Fibroblast of skin of back (primary cell): ENCODE measurements around the gene AUTS2.
"Not testable (repeated sequence)": the region's sequence is repeated elsewhere in the genome, so short reads cannot be mapped to it uniquely, and the experiment has no call there.

Experiments
- DNase-seq: peaks from one replicate; pipeline ENCODE4 v3.0.0-alpha.2; 2013

AUTS2 gene

DNA sequence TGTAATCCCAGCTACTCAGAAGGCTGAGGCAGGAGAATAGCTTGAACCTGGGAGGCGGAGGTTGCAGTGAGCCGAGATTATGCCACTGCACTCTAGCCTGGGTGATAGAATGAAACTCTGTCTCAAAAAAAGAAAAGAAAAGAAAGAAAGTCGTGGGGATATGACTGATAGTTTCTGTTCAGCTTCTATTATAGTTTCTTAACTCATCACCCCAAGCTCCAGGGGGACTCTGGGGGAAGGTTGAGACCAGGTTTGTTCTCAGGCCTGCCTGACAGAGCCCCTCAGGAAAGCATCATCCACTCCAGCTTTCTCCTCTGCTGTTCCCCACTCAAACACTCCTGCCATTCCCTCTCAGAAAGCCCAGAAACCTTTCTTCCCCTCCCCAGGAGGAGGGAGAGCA is 991.3 kb downstream of the AUTS2 start:
- no peak for DNase-seq

DNA sequence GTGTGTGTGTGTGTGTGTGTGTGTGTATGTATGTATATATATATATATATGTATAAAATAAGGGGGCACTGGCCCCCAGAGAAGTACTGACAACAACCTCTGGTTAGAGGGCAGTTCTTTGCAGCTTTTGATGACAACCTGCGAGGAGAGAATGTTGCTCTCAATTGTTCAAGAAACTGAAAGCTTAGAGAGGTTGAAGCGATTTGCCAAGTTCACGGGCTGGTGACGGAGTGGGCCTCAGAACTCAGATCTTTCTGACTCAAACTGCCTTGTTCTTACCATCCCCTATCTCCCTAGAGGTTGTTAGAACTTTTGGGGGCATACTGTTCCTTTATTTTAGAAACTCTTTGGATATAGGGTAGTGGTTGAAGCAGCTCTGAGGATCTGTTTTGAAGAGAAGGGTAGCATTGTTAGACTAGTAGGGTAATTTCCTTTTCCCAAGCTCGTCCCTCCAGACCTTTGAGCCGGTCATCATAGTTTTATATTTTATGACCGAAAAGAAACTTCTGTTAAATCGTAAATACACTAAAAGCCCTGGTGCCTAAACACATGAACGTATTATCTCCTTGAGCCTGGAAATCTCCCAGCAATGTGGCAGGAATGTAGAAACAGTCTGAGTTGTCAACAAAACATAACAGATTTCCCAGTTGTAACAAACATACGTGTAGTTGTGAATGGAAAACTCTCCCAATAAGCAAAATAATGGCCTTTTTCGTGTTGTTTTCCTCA is 992.0 kb downstream of the AUTS2 start:
- DNase-seq: no peak

DNA sequence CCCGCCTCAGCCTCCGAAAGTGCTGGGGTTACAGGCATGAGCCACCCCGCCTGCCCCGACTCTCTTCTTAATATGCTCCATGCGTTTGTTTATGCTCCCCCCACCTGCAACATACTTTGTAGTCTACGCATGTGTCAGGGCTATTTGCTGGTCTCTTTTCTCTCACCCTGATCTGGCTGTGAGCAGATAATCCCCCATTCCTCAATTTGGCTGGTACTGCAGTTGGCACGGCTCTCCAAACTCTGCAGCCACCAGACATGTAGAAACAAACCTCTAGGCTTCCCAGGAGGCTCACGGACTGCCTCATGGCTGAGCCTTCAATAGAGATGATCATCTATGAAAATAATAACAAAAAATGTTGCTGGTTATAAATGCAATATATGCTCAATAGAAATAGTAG is 993.4 kb downstream of the AUTS2 start:
- DNase-seq: no peak

DNA sequence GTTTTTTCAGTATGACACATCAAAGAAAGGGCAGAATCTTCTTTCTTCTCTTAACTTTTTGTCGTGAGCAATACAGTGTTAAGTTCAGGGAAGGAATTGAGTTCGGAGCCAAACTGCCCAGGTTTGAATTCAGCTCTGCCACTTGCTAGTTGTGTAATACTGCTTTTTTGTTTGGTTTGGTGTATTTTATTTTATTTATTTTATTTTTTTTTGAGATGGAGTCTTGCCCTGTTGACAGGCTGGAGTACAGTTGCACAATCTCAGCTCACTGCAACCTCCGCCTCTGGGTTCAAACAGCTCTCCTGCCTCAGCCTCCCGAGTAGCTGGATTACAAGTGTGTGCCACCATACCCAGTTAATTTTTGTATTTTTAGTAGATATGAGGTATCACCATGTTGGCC is 993.9 kb downstream of the AUTS2 start:
- DNase-seq: no peak

DNA sequence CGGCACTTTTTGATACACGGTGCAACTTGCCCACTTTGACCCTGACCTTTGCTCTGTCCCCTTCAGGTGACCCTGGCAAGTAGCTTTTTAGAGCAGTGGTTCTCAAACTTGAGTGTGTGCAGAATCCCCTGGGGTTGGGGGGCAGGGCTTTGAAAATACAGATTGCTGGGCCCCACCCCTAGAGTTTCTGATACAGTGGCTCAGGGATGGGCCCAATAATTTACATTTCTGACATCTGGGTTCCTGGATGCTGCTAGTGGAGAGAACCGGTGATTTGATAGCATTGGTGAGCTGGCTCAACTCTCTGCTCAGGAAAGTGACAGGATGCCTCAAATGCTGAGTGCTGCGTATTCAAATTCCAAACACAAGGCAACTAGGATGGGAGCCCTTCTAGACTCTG is 995.9 kb downstream of the AUTS2 start:
- no peak for DNase-seq

DNA sequence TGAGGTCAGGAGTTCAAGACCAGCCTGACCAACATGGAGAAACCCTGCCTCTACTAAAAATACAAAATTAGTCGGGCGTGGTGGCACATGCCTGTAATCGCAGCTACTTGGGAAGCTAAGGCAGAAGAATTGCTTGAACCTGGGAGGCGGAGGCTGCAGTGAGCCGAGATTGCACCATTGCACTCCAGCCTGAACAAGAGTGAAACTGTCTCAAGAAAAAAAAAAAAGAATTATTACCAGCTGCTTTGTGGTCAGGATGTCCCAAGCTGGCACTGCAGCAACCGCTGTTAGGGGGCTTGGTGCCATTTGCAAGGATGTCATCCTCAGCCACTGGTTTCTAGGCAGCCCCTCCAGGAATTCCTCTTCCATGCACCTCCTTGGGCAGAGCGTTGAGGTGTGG is 996.6 kb downstream of the AUTS2 start:
- not testable (repeated sequence) for DNase-seq

DNA sequence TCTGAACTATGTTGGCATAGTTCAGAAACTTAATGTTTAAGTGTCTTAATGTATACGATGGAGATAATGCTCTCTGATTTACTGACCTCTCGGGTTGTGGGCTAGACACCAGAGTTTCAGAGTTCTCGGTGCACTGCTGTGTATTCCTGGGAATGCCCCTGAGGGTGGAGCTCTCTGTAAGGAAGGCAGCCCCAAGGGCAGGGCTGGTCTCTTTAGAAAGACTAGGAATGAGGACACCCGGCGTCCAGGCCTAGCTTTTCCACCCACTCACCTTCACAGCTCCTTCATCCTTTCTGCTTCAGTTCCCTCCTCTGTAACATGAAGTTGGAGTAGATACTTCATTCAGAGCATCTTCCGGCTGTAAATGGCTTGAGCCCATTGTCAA is 997.1 kb downstream of the AUTS2 start:
- no peak for DNase-seq

DNA sequence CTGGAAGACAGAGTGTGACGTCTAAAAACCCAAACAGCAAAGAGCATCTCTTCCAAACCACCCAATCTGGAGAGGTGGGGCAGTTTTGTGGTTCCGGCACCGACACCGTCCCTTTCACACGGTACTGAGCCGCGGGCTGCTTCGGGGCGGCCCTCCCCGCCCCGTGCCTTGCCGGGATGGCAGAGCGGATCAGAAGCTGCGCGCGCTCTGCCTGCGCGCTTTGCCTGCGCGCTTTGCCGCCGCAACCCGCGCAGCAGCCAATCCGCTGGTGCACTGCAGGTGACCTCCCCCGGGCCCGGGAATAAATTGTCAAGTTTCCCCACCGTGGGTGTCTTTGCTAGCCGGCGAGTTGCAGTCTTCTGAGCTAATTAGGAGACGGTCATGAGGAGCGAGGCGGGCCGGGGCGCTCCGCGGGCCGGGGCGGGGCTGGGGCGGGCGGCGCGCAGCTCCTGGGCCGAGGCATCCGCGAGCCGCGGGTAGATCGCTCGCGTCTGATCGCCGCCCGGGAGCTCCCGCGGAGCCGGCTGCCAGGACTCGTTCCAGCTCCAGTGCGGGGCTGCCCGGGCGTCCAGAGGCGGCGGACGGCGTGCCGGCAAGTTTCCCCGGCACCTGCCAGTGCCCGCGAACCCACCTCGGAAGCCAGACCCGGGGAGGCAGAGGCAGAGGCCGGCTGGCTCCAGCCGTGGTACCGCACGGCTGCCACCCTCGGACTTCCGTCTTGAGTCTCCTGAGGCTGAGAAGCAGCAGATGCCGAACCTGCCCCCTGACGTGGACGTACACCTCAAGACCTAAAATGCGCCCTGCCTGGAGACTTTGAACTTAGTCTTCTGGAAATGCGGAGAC is 997.7 kb downstream of the AUTS2 start:
- peak; percentile 15 for DNase-seq

DNA sequence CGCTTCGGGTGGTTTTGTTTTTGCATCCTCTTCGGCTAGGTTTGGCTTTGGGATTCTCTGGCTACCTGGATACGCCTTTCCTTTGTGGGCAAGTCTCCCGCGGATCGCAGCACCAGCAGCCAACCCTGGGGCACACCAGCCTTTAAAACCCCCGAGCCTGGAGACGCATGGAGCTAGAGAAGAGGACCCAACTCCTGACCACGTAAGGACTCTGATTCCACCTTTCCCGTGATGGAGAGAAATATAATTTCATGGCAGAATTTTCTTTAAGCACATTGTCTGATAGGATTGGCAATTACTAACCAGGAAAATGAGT is 998.3 kb downstream of the AUTS2 start:
- no peak for DNase-seq

DNA sequence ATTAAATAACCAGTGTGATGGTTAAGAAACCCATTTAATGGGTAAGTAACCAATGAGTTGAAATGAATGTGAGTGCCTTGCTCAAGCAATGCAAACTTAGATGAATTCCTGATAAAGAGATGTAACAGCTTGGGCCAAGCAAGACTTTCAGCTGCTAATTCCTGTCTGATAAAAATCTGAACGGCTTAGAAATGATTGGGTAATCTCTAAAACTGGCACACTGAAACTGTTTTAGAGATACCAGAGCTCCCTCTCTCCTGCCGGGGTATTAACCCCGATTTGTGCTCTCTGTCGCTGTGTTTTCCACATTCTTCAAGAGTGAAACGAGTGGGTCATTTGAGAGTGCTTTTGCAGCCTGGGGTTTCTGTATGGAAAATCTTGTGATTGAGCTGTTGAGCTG is 998.8 kb downstream of the AUTS2 start:
- DNase-seq: no peak

DNA sequence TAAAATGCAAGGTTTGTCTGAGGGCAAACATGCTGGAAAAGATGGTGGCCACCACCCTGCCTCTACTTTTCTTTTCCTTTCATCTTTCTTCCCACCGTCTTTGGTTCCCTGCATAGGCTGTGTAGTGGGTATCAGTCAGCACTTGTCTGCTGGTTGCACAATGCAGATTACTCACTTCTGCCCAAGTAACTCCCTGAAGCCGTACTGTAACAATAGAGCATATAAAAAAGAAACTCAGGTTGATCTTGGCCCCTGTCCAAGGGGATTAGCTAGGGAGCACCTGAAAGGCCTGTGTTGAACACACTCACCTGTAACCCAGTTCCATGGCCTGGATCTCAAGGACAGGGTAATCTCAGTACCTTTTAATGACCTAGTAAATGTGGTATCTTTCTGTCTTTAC is 1000.7 kb downstream of the AUTS2 start:
- no peak for DNase-seq

DNA sequence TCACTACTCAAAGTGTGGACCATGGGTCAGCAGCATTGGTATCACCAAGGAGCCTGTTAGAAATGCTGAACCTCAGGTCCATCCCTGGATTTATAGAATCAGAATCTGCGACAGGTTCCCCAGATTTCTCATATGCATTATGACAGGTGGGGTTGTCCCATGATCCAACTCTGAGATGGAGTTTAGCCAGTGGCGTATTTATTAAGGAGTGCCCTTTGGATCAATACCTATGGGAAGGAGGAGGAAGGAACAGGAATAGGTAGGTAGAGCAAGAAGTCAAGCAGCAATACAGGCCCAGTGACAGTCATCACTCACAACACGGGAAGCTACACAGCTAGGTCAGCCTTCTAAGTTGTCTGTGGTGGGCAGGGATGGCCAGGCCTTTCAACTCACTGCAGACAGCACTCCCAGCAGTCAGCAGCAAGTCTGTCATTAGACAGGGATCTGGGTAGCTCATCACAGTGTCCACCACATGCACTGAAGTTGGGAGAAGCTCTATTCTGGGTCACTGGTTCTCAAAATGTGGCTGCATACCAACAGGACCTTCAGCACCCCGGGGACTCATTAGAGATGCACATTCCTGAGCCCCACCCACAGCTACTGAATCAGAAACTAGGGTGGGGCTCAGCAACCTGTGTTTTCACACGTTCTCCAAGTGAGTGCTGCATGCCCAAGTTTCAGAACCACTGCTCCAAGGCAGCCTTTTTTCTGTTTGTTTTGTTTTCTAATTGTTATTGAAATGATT is 1001.3 kb downstream of the AUTS2 start:
- DNase-seq: peak; percentile 17

DNA sequence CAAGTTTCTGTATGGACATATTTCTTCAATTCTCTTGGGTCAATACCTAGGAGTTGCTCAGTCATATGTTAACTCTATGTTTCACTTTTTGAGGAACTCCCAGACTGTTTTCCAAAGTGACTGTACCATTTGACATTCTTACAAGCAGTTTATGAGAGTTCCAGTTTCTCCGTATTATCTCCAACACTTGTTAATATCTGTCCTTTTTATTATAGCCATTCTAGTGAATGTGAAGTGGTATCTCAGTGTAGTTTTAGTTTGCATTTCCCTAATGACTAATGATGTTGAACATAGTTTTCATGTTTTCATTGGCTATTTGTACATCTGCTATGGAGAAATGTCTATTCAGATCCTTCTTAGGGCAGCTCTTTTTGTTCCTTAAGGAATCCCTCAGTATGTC is 1002.7 kb downstream of the AUTS2 start:
- DNase-seq: no peak

DNA sequence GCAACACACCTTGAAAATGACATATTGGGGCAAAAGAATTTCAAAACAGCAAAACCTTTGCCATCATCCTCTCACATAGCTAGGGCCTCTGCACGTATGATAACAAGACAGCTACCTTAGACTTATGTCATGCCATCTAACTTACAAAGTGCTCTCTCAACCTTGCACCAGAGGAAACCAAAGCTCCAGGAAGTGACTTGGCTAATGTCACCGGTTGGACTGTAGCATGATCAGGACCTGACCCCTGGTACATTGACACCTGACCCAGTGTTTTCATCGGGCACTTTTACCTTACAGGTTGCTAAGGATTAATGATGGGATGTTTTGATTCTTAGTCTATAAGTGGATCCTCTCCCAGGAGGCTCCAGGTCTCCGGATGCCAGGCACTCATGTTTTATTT is 1003.8 kb downstream of the AUTS2 start:
- DNase-seq: no peak

DNA sequence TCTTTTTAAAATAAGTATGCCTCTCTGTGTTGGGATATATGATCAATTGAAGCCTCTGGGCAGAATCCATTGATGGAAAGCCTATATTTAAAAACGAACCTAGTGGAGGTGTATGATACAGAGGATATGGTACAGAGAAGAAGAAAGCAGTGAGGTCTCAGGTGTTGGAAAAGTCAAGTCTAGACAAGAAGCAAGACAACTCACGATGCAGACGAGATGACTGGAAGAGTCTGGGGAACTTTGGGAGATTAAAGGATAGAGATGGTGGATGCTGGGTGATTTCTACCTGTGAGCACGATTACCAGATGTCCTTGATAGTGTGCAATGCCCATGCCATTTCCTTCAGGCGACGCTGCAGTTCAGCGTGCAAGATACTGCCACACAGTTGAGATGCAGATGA is 1009.0 kb downstream of the AUTS2 start:
- no peak for DNase-seq

DNA sequence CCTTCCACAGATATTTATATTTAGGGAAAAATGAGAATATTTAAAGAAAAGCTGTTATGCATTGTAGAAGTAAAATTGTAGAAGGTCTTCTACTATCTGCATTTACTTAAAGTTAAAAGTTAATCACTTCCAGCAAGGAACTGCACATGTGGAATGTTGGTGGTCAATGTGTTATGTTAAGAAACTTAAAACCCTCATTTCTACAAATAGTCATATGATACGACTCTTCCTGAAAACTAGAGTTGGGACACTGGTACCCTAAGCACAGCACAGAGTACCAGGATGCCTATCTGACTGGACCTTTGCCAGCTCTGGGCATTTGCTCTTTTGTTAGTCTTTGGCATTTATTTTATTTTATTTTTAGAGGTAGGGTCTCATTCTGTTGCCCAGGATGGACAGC is 1009.5 kb downstream of the AUTS2 start:
- DNase-seq: peak; percentile 38

DNA sequence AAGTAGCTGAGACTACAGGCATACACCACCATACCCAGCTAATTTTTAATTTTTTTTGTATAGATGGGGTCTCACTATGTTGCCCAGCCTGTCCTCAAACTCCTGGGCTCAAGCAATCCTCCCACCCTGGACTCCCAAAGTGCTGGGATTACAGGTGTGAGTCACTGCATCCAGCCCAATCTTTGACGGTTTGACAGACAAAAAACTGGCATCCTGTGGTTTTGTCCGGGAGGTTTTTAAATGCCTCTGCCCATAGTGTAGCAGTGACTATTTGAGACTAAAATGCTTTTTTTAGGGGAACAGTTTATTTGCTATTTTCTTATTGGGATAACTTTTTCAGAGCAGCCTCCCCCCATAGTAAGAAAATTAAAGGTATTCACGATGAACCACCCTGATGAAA is 1010.0 kb downstream of the AUTS2 start:
- peak; percentile 56 for DNase-seq

DNA sequence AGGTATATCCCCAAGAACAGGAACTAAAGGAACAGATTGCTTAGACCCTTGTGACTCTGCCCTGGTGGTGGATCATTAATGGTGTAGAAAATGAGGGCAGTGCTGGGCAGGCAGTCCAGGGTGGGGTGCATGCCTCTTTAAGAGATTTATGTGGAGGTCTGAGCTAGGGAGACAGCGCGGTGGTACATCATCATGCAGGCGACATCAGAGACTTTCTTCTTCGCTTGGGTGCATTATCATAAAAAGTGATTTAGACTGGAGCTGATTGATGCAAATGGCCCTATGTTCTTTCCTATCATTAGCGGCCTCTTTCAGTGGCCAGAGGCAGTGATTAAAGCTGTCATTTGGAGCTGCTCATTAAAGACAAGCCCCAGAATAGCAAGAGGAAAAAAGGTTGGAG is 1014.5 kb downstream of the AUTS2 start:
- DNase-seq: no peak

DNA sequence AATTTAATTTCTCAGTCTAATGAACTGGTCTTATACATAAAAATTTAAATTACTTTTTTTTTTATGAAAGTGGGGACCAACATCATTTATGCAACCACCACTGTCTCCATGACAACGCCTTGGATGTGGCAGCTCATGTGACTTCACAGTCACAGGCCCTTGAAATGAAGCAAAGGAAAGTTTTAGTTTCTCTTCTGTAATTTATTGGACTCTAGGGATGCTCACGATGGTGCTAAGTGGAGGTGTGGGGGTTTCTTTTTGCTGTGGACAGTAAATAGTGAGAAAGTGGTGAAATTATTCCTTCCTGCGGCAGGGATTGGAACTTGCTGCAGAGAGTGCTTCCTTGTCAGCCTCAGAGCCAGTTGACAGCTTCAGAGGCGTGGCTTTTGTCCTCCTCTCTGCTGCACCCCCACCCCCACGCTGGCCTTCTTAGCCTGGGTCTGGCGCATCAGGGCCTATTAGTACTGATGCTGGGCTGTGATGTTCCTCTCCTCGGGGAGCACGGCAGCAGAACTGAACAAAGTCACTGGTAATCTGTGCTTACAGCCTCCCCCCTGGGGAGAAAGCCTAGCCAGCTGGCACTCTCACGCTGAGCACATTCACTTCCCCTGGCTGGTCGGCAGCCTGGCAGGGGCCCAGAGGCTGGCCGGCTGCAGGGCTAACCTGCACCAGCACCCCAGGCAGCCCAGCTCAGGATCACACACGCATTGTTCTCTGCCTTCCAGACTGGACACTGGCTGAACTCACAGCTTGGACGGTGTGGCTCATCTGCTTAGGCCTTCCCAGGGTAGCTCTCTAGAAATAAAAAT is 1016.2 kb downstream of the AUTS2 start:
- DNase-seq: peak; percentile 39

DNA sequence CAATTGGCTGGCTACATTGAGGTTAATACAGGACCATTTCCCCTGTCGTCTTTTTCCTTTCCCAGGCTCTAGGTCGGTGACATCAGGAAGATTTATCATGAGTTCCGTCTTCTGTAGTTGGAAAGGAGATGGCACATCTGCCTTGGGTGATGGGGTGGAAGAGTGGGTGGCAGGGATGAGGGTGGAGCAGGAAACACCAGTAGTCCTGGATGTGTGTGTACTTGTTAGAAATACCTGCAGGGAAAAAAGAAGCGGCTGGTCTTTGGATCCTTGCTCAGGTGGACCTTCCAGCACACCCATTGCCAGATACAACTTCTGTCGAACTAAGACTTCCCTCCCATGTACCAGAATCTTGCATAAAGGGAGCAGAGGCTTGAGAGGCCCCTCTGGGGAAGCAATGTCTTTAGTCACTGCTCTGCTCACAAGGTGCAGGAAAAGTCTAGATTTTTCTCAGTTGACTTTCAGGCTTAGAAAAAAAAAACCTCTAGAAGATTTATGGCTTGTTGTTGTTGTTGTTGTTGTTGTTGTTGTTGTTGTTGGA is 1016.9 kb downstream of the AUTS2 start:
- no peak for DNase-seq

DNA sequence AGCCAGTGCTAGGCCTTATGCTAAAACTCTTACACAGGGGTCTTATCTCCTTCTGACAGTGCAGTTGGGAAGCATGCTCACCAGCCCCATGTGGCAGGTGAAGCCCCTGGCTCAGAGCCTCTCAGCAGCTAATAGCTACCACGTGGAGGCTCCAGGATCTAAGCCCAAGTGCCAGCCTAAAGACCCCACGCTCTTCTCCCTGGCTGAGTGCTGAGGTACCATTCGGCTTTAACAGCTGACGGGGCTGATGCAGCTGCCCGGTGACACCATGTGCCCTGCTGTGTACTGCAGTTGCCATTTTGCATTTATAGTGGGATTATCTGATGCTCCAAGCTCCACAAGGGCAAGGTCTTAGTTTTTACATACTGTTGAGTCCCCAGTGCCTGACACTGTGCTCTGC is 1017.9 kb downstream of the AUTS2 start:
- no peak for DNase-seq

DNA sequence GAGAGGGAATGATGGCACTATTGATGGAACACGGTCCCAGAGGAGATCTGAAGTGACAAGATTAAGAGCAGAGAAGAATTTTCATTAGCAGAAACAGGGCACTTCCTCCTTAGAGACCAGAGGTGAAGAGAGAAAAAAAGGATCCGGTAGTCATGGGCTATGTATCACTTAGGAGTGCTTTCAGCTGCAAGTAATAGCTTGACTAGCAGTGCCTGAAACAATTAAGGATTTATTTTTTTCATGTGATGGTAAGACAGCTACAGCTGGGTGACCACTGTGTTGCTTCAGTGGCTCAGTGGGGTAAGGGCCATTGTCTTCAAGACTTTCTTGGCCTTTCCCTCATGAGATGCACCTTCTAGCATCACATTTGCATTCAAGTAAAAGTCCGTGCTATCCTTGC is 1018.5 kb downstream of the AUTS2 start:
- DNase-seq: no peak
